HepG2 (cell line): Measurements from ENCODE around the gene COMP. TPM values are rescaled to one million over a fixed set of nuclear protein-coding genes. Genes with fewer than 3 reads are reported as not detected.

Experiments used
- ATAC-seq: fragments of 200-7000 bp; cut with Tn5 transposase; 3 replicates; pipeline ENCODE4 v1.9.1; 2020; ENCODE audit warnings: mild to moderate bottlenecking, moderate library complexity
- BruUV-seq: library from RNA; stranded (reverse); fragments of 400-500 nt; replicated peaks from 2 replicates; lab custom pipeline; 2021; lab: Mats Ljungman, UMichigan
- CTCF ChIA-PET: fragments of 300-600 bp; formaldehyde crosslinking; extraction: SDS; loops from one replicate; lab custom pipeline; 2021; ENCODE audit warnings: low total read pairs, inconsistent platforms, low intra/inter-chr PET ratio; lab: Yijun Ruan, JAX
- POLR2A ChIA-PET: fragments of 350-600 bp; sonication (Branson Sonifier 250); formaldehyde crosslinking; loops from one replicate; lab custom pipeline; 2020; ENCODE audit warnings: antibody characterized with exemption, inconsistent platforms; lab: Yijun Ruan, JAX
- DNase-seq: peaks from one replicate; pipeline ENCODE4 v3.0.0-alpha.2; 2015; ENCODE audit warnings: low spot score
- FAIRE-seq: peaks from 3 replicates; lab custom pipeline; 2011; peaks lifted over from hg19 to GRCh38; lab: Jason Lieb, UNC
- H2AFZ ChIP-seq: one replicate; pipeline ENCODE4 v1.6.1; 2011; ENCODE audit warnings: low read length, inconsistent platforms
- H3K27ac ChIP-seq: fragments of 300-600 bp; 3 replicates; pipeline ENCODE4 v1.8.0; 2011; ENCODE audit warnings: mixed run types, mild to moderate bottlenecking, mixed read lengths, low read length, inconsistent platforms; ENCODE audit not compliant: insufficient read depth; ENCODE audit errors: extremely low read length
- H3K27me3 ChIP-seq, 2 experiments: fragments of 200-600 bp in 1 of 2; 2 replicates in 1 of 2; 3 replicates in 1 of 2; pipeline versions ENCODE4 v1.6.0 to v1.8.0; 2011; ENCODE audit warnings: low read length in 2 of 2, mild to moderate bottlenecking in 2 of 2, moderate library complexity in 2 of 2, inconsistent platforms in 1 of 2; ENCODE audit not compliant: insufficient read depth in 2 of 2, control insufficient read depth in 1 of 2
- H3K36me3 ChIP-seq, 2 experiments: fragments of 200-600 bp in 1 of 2; replicated peaks in 1 of 2; 2 replicates in 1 of 2; 3 replicates in 1 of 2; pipeline versions ENCODE4 v1.5.1 to v1.8.0; 2011; ENCODE audit warnings: low read length in 2 of 2, inconsistent platforms in 1 of 2; ENCODE audit not compliant: insufficient read depth in 2 of 2, control insufficient read depth in 1 of 2
- H3K4me1 ChIP-seq: 2 replicates; pipeline ENCODE4 v1.5.1; 2012; ENCODE audit warnings: low read length, inconsistent platforms; ENCODE audit not compliant: insufficient read depth
- H3K4me2 ChIP-seq: 2 replicates; pipeline ENCODE4 v1.6.0; 2011; ENCODE audit warnings: low read depth, low read length, inconsistent platforms
- H3K4me3 ChIP-seq, 3 experiments: fragments of 200-600 bp in 1 of 3; sonication (generic), shearing (Covaris generic) in 1 of 3; replicated peaks in 1 of 3; 2 replicates each; pipeline ENCODE4 v1.5.1; 2011 to 2016; ENCODE audit warnings: low read length in 3 of 3, inconsistent platforms in 2 of 3, low read depth in 2 of 3, mild to moderate bottlenecking in 2 of 3, control low read depth in 1 of 3, mixed read lengths in 1 of 3; ENCODE audit not compliant: insufficient read depth in 1 of 3
- H3K79me2 ChIP-seq: one replicate; pipeline ENCODE4 v1.6.1; 2011; ENCODE audit warnings: low read length, inconsistent platforms; ENCODE audit not compliant: insufficient read depth
- H3K9ac ChIP-seq: 2 replicates; pipeline ENCODE4 v1.6.0; 2011; ENCODE audit warnings: mild to moderate bottlenecking, low read depth, low read length, inconsistent platforms; ENCODE audit not compliant: insufficient read depth
- H3K9me3 ChIP-seq: 2 replicates; pipeline ENCODE4 v1.5.1; 2012; ENCODE audit warnings: mild to moderate bottlenecking, low read length
- H4K20me1 ChIP-seq: 2 replicates; pipeline ENCODE4 v1.6.0; 2011; ENCODE audit warnings: inconsistent platforms, mild to moderate bottlenecking, low read length, moderate library complexity; ENCODE audit not compliant: insufficient read depth
- BCLAF1 ChIP-seq: fragments of 450-650 bp; IDR thresholded peaks from 2 replicates; pipeline ENCODE4 v1.6.1; 2017; ENCODE audit warnings: mild to moderate bottlenecking
- E2F2 ChIP-seq: sonication (generic); formaldehyde crosslinking; IDR thresholded peaks from 2 replicates; pipeline ENCODE4 v1.4.0; 2020; ENCODE audit warnings: missing genetic modification reagents, borderline replicate concordance
- GPN1 ChIP-seq: sonication (generic); formaldehyde crosslinking; IDR thresholded peaks from 2 replicates; pipeline ENCODE4 v1.5.1; 2020; ENCODE audit warnings: missing genetic modification reagents, borderline replicate concordance
- PLRG1 ChIP-seq: fragments of 450-650 bp; conservative IDR thresholded peaks from 2 replicates; pipeline ENCODE4 v1.6.1; 2016
- PRDM10 ChIP-seq: sonication (generic); formaldehyde crosslinking; IDR thresholded peaks from 2 replicates; pipeline ENCODE4 v1.4.0; 2020; ENCODE audit warnings: low read depth, missing genetic modification reagents
- ZNF205 ChIP-seq: IDR thresholded peaks from 2 replicates; pipeline ENCODE4 v1.6.1; 2018; ENCODE audit warnings: missing biosample characterization, missing genetic modification reagents
- ZNF577 ChIP-seq: sonication (generic); formaldehyde crosslinking; IDR thresholded peaks from 2 replicates; pipeline ENCODE4 v1.4.0; 2020; ENCODE audit warnings: mild to moderate bottlenecking, low read depth, missing genetic modification reagents, borderline replicate concordance
- ZSCAN21 ChIP-seq: sonication (generic); formaldehyde crosslinking; IDR thresholded peaks from 2 replicates; pipeline ENCODE4 v1.8.0; 2022; ENCODE audit warnings: mild to moderate bottlenecking, missing genetic modification reagents, moderate library complexity, borderline replicate concordance
- in situ Hi-C: cut with HindIII; loops from 2 replicates; pipeline ENCODE4 v1.10.0; 2017; ENCODE audit warnings: low pct_unique_long_range_greater_than_20kb; ENCODE audit not compliant: extremely low pct_ligation_motif_present
- intact Hi-C: fragments of 100-400 bp; cut with micrococcal nuclease; formaldehyde crosslinking; loops from one replicate; pipeline ENCODE4 v1.10.0; 2022; ENCODE audit not compliant: unreplicated experiment
- polyA plus RNA-seq, 8 experiments: library from polyadenylated mRNA; depleted of rRNA in 3 of 8; stranded (reverse) in 7 of 8; unstranded in 1 of 8; fragments of >200 nt; fragmentation: Illumina TruSeq in 4 of 8; extraction: Trizol in 4 of 8; gene quantifications; 2 replicates each; pipeline versions ENCODE4 v1.2.1 to v1.2.3, GENCODE V29; 2011 to 2016; ENCODE audit warnings: low read depth in 4 of 8, missing spikeins in 1 of 8, mixed read lengths in 1 of 8; ENCODE audit not compliant: insufficient read depth in 1 of 8
- total RNA-seq, 5 experiments: library from RNA; depleted of rRNA; stranded (reverse); fragments of >200 nt; fragmentation: Illumina TruSeq; extraction: Trizol; gene quantifications; 2 replicates each; pipeline ENCODE4 v1.2.3, GENCODE V29; 2016; ENCODE audit warnings: low read depth in 1 of 5

COMP gene
- total and polyA plus RNA-seq, 2 of the 13 experiments (the other 11 are each of a cell fraction or from before 2014, with no cell fraction given): 0.04 to 0.13 TPM

GRCh38 chr19:18800636-18801035 lies 9.5 kb upstream of the COMP start (continued):
- TF ChIP-seq E2F2 (CRISPR knock-in tag) (no peak), ZNF205 (CRISPR knock-in tag) (no peak), BCLAF1 (no peak)

GRCh38 chr19:18800079-18800478 lies 9.0 kb upstream of the COMP start:
- Histone ChIP-seq H3K9ac (no peak overlapping the region), H3K4me2 (no peak overlapping the region), H3K4me1 (peaks cover 76% of the 10 kb centered on the region), H3K79me2 (no peaks in the 10 kb centered on the region), H3K27ac (no peak overlapping the region), H4K20me1 (no peaks in the 10 kb centered on the region), H3K9me3 (no peaks in the 10 kb centered on the region), H2AFZ (no peak overlapping the region), H3K4me3 (no peak overlapping the region), H3K27me3 (peaks cover 2 to 15% of the 10 kb centered on the region in 2 experiments; a peak in 3 of 5 replicates), H3K36me3 (no peaks in the 10 kb centered on the region)
- no TSS peak for BruUV-seq
- DNase-seq (no peak), FAIRE-seq (no peak), ATAC-seq (no peak)
- CTCF ChIA-PET: no interaction called here
- in situ Hi-C loops: no loop called here
- intact Hi-C loops: no loop called here
- POLR2A ChIA-PET: no interaction called here
- TF ChIP-seq GPN1 (CRISPR knock-in tag): no peak
- no peak for TF ChIP-seq ZSCAN21
- TF ChIP-seq PLRG1: peak; percentile 81; the same call in 1 of the 2 replicates
- no peak for TF ChIP-seq ZNF577 (CRISPR knock-in tag)
- TF ChIP-seq ZNF205 (CRISPR knock-in tag): no peak
- no peak for TF ChIP-seq PRDM10 (CRISPR knock-in tag)
